AG04450 (cell line): ENCODE results near the gene MPZL2. TPM values are rescaled to one million over a fixed set of nuclear protein-coding genes. Genes with fewer than 3 reads are reported as not detected.

Source experiments
- CTCF ChIA-PET: fragments of 300-600, 350-600 bp; formaldehyde crosslinking; extraction: SDS; loops from one replicate; lab custom pipeline; 2022; ENCODE audit warnings: antibody characterized with exemption, inconsistent platforms; lab: Charles Lee
- POLR2A ChIA-PET: fragments of 350-600 bp; formaldehyde crosslinking; extraction: SDS; loops from one replicate; lab custom pipeline; 2021; ENCODE audit warnings: antibody characterized with exemption, inconsistent platforms; lab: Yijun Ruan, JAX
- DNase-seq: peaks from one replicate; pipeline ENCODE4 v3.0.0-alpha.2; 2011; ENCODE audit warnings: low read depth, low spot score
- H3K27ac ChIP-seq: one replicate; pipeline ENCODE4 v1.5.1; 2012; ENCODE audit warnings: low read depth, low read length, control low read depth
- H3K27me3 ChIP-seq: one replicate; pipeline ENCODE4 v1.6.0; 2012; ENCODE audit warnings: low read length; ENCODE audit not compliant: control insufficient read depth, insufficient read depth
- H3K4me3 ChIP-seq: 2 replicates; pipeline ENCODE4 v1.5.1; 2011; ENCODE audit warnings: mild to moderate bottlenecking, low read depth, low read length, control low read depth
- H3K9me3 ChIP-seq: 2 replicates; pipeline ENCODE4 v1.5.1; 2012; ENCODE audit warnings: low read length; ENCODE audit not compliant: control insufficient read depth, insufficient read depth
- polyA plus RNA-seq: library from polyadenylated mRNA; depleted of rRNA; stranded (reverse); fragments of >200 nt; gene quantifications from 2 replicates; pipeline ENCODE4 v1.2.3, GENCODE V29; 2011
- TF ChIP-seq, protein P1 (sequence below): IDR thresholded peaks from 2 replicates; pipeline ENCODE4 v1.5.1; 2011; ENCODE audit warnings: low read depth, low read length, control low read depth, inconsistent platforms

The MPZL2 gene
- polyA plus RNA-seq, 1 experiment: not detected

DNA sequence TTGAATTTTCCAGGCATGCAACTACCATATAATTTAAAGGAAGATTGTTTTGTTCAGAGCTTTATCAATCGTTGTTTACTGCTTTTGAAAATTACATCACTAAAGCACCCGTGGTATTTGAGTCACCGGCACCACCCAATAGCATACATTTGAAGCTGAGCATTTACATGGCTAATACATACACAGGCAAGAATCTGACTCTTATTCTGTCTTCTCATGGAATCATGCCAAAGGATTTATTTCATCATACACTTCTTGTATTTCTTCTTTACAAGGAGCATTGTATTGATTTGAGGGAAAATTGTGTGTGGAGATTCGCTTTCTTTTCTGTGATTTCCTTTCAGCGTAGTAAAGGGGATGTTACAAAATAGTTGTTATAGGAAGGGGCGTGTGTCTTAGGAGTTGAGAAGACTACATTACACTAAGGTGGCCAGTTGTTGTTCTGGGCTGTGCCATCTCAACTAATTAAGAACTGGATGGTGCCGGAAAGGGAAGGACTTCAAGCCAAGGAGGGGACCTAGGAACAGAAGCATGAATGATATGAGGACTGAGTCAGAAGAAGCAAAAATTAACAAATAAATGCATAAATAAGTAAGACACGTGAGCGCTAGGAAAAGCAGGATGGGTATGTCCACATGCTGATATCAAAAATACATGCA is 27.5 kb upstream of the MPZL2 start:
- DNase-seq: no peak
- no peaks in the 10 kb centered on the region for H3K27me3 ChIP-seq
- H3K4me3 ChIP-seq: no peak overlapping the region
- TF ChIP-seq, protein P1, sequence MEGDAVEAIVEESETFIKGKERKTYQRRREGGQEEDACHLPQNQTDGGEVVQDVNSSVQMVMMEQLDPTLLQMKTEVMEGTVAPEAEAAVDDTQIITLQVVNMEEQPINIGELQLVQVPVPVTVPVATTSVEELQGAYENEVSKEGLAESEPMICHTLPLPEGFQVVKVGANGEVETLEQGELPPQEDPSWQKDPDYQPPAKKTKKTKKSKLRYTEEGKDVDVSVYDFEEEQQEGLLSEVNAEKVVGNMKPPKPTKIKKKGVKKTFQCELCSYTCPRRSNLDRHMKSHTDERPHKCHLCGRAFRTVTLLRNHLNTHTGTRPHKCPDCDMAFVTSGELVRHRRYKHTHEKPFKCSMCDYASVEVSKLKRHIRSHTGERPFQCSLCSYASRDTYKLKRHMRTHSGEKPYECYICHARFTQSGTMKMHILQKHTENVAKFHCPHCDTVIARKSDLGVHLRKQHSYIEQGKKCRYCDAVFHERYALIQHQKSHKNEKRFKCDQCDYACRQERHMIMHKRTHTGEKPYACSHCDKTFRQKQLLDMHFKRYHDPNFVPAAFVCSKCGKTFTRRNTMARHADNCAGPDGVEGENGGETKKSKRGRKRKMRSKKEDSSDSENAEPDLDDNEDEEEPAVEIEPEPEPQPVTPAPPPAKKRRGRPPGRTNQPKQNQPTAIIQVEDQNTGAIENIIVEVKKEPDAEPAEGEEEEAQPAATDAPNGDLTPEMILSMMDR: no peak
- ChIA-PET POLR2A (no interaction called here), CTCF (interaction anchor here (0.6 kb wide), 1 partner anchor 61 kb away, joined by 3 read pairs; no protein-coding TSS in a partner anchor)
- H3K27ac ChIP-seq: no peak overlapping the region
- no peaks in the 10 kb centered on the region for H3K9me3 ChIP-seq

DNA sequence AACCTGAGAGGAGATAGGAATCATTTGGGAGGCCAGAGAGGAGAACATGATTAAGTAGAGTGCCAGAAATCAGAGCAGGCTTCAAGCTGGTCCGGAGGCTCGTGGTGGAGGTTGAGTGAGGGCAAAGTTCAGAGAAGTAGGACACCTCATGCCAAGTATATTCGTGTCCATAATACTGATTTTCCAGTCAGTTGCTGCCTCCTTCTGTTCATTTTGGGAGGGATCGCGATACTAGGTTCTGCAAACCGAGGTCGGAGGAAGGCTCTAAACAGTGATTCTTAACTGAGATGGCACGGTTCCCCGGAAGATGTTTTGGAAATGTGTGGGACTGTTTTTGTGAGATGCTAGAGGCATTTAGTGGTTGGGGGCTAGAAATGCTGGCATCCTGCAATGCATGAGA is 26.8 kb upstream of the MPZL2 start:
- POLR2A ChIA-PET: no interaction called here

DNA sequence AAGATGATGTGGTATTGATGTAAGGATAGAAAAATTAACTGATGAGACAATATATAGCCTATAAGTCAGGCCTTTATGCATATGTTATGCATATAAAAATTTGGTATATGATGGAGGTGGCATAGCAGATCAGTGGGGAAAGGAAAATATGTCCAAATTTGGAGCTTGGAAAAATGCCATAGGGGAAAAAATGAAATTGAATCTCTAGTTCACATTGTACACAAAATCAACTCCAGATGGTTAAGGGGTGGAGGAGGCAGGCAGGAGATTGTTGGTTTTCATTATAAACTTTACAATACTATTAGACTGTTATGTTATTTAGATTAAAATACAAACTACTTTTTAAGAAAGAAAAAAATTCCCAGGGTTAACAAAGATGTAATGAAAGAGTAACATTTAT is 25.3 kb upstream of the MPZL2 start:
- DNase-seq: no peak
- Histone ChIP-seq H3K27ac (no peak overlapping the region), H3K4me3 (no peak overlapping the region), H3K9me3 (no peaks in the 10 kb centered on the region), H3K27me3 (no peaks in the 10 kb centered on the region)
- TF ChIP-seq, protein P1: no peak
- CTCF ChIA-PET: interaction anchor here (1.9 kb wide), 1 partner anchor 91 kb away, joined by 7 read pairs; no protein-coding TSS in a partner anchor
- POLR2A ChIA-PET: no interaction called here

More for the DNA sequence above, 26.8 kb upstream of the MPZL2 start:
- Histone ChIP-seq H3K27me3 (no peaks in the 10 kb centered on the region), H3K4me3 (no peak overlapping the region), H3K27ac (no peak overlapping the region), H3K9me3 (no peaks in the 10 kb centered on the region)
- TF ChIP-seq, protein P1: no peak
- DNase-seq: no peak
- CTCF ChIA-PET: interaction anchor here (0.6 kb wide), 1 partner anchor 62 kb away, joined by 3 read pairs; no protein-coding TSS in a partner anchor

DNA sequence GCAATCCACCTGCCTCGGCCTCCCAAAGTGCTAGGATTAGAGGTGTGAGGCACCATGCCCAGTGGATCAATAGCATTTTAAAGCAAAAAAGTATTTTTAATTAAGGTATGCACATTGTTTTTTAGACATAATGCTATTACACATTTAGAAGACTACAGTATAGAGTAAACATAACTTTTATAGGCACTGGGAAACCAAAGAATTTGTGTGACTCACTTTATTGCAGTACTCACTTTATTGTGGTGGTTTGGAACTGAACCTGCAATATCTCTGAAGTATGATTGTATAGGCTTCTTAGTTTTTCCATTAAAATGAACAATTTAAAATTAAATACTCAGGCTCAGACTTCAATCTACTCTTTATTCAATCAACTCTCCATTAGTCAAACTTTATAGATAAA is 22.9 kb upstream of the MPZL2 start:
- Histone ChIP-seq H3K9me3 (no peaks in the 10 kb centered on the region), H3K4me3 (no peak overlapping the region), H3K27me3 (no peaks in the 10 kb centered on the region), H3K27ac (no peak overlapping the region)
- DNase-seq: no peak
- CTCF ChIA-PET: interaction anchor here (0.5 kb wide), 1 partner anchor 88 kb away, joined by 4 read pairs; no protein-coding TSS in a partner anchor
- TF ChIP-seq, protein P1: no peak
- POLR2A ChIA-PET: interaction anchor here (0.7 kb wide), 1 partner anchor 81 kb away, joined by 5 read pairs; no protein-coding TSS in a partner anchor

DNA sequence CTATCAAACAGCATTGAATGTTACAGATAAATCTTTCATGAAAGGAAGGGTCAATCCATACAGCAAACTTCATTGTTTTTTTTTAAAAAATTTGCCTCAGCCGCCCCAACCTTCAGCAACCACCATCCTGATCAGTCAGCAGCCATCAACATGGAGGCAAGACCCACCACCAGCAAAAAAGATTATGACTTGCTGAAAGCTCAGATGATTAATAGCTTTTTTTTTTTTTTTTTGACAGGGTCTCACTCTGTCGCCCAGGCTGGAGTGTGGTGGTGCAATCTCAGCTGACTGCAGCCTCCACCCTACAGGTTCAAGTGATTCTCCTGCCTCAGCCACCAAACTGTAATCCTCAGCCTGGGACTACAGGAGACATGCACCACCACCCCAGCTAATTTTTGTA is 22.4 kb upstream of the MPZL2 start:
- POLR2A ChIA-PET: interaction anchor here (0.7 kb wide), 1 partner anchor 82 kb away, joined by 5 read pairs; no protein-coding TSS in a partner anchor

More for the DNA sequence above, 22.4 kb upstream of the MPZL2 start:
- Histone ChIP-seq H3K9me3 (no peaks in the 10 kb centered on the region), H3K27ac (no peak overlapping the region), H3K4me3 (no peak overlapping the region), H3K27me3 (no peaks in the 10 kb centered on the region)
- no peak for DNase-seq
- CTCF ChIA-PET: no interaction called here
- TF ChIP-seq, protein P1: no peak
